GM19035 (cell line): ENCODE data around the gene PITPNM1.

Experiments used
- ATAC-seq: cut with Tn5 transposase; IDR thresholded peaks from one replicate; pipeline ENCODE4 v1.9.1; 2021; ENCODE audit not compliant: unreplicated experiment

PITPNM1 gene

DNA sequence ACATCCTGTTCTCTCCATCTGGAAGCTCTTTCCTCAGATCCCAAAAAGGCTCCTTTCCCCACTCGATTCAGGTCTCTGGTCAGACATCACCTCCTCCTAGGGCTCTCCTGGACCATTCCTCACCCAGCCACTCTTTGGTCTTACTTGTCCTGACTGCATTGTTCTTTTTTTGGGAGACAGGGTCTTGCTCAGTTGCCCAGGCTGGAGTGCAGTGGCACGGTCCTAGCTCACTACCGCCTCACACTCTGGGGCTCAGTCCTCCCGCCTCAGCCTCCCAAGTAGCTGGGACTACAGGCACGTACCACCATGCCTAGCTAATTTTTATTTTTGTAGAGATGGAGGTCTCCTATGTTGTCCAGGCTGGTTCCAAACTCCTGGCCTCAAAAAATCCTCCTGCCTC lies 59.6 kb downstream of the PITPNM1 start:
- ATAC-seq = no peak

DNA sequence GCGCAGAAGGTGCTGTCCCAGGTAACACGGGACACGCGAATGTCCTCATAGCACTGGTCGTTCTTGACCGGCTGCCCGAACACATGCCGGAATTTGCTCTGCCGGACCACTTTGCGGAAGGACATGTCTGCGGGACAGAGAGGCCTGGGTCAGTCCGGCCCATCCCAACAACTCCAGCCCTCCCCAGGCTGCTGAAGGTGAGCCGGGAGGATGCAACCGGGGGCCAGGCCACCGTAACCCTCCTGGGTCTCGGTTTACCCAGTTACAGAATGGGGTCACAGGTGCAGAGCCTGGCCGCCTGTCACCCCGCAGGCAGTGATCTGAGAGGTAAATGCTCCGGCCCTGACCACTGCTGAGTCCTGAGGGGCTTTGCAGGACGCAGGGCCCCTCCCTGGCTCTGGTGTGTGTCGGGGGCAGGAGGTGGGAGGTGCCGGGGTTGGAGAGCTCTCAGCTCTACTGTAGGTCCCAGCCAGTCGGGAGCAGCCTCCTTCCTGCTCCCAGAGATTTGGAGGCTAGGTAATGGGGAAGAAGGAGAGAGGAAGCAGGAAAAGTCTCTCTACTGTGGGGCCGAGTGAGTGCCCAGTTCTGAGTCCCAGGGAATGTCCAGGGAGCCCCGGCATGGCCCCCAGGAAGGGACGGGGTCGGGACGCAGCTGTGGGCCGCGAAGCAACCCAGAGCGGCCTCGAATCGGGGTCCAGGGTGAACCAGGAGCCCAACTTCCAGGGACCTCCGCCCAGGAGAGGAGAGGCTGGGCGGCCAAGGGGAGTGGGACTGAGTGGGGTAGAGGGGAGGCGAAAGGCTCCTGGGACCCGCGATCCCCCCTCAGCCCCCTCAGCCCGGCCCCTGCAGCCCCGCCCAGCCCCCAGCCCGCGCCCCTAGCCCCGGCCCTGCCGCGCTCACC lies 62.4 kb downstream of the PITPNM1 start:
- ATAC-seq = no peak
